HepG2 (cell line): ENCODE data around the gene IARS2. TPM values are rescaled to one million over a fixed set of nuclear protein-coding genes. Genes with fewer than 3 reads are reported as not detected.

Source experiments
- ATAC-seq: fragments of 200-7000 bp; cut with Tn5 transposase; 3 replicates; pipeline ENCODE4 v1.9.1; 2020; ENCODE audit warnings: mild to moderate bottlenecking, moderate library complexity
- BruUV-seq: library from RNA; stranded (reverse); fragments of 400-500 nt; replicated peaks from 2 replicates; lab custom pipeline; 2021; lab: Mats Ljungman, UMichigan
- CTCF ChIA-PET: fragments of 300-600 bp; formaldehyde crosslinking; extraction: SDS; loops from one replicate; lab custom pipeline; 2021; ENCODE audit warnings: low total read pairs, inconsistent platforms, low intra/inter-chr PET ratio; lab: Yijun Ruan, JAX
- POLR2A ChIA-PET: fragments of 350-600 bp; sonication (Branson Sonifier 250); formaldehyde crosslinking; loops from one replicate; lab custom pipeline; 2020; ENCODE audit warnings: antibody characterized with exemption, inconsistent platforms; lab: Yijun Ruan, JAX
- DNase-seq: peaks from one replicate; pipeline ENCODE4 v3.0.0-alpha.2; 2015; ENCODE audit warnings: low spot score
- FAIRE-seq: peaks from 3 replicates; lab custom pipeline; 2011; peaks lifted over from hg19 to GRCh38; lab: Jason Lieb, UNC
- H2AFZ ChIP-seq: one replicate; pipeline ENCODE4 v1.6.1; 2011; ENCODE audit warnings: low read length, inconsistent platforms
- H3K27ac ChIP-seq: fragments of 300-600 bp; 3 replicates; pipeline ENCODE4 v1.8.0; 2011; ENCODE audit warnings: mixed run types, mild to moderate bottlenecking, mixed read lengths, low read length, inconsistent platforms; ENCODE audit not compliant: insufficient read depth; ENCODE audit errors: extremely low read length
- H3K27me3 ChIP-seq, 2 experiments: fragments of 200-600 bp in 1 of 2; 2 replicates in 1 of 2; 3 replicates in 1 of 2; pipeline versions ENCODE4 v1.6.0 to v1.8.0; 2011; ENCODE audit warnings: low read length in 2 of 2, mild to moderate bottlenecking in 2 of 2, moderate library complexity in 2 of 2, inconsistent platforms in 1 of 2; ENCODE audit not compliant: insufficient read depth in 2 of 2, control insufficient read depth in 1 of 2
- H3K36me3 ChIP-seq, 2 experiments: fragments of 200-600 bp in 1 of 2; replicated peaks in 1 of 2; 2 replicates in 1 of 2; 3 replicates in 1 of 2; pipeline versions ENCODE4 v1.5.1 to v1.8.0; 2011; ENCODE audit warnings: low read length in 2 of 2, inconsistent platforms in 1 of 2; ENCODE audit not compliant: insufficient read depth in 2 of 2, control insufficient read depth in 1 of 2
- H3K4me1 ChIP-seq: 2 replicates; pipeline ENCODE4 v1.5.1; 2012; ENCODE audit warnings: low read length, inconsistent platforms; ENCODE audit not compliant: insufficient read depth
- H3K4me2 ChIP-seq: 2 replicates; pipeline ENCODE4 v1.6.0; 2011; ENCODE audit warnings: low read depth, low read length, inconsistent platforms
- H3K4me3 ChIP-seq, 3 experiments: fragments of 200-600 bp in 1 of 3; sonication (generic), shearing (Covaris generic) in 1 of 3; replicated peaks in 1 of 3; 2 replicates each; pipeline ENCODE4 v1.5.1; 2011 to 2016; ENCODE audit warnings: low read length in 3 of 3, inconsistent platforms in 2 of 3, low read depth in 2 of 3, mild to moderate bottlenecking in 2 of 3, control low read depth in 1 of 3, mixed read lengths in 1 of 3; ENCODE audit not compliant: insufficient read depth in 1 of 3
- H3K79me2 ChIP-seq: one replicate; pipeline ENCODE4 v1.6.1; 2011; ENCODE audit warnings: low read length, inconsistent platforms; ENCODE audit not compliant: insufficient read depth
- H3K9ac ChIP-seq: 2 replicates; pipeline ENCODE4 v1.6.0; 2011; ENCODE audit warnings: mild to moderate bottlenecking, low read depth, low read length, inconsistent platforms; ENCODE audit not compliant: insufficient read depth
- H3K9me3 ChIP-seq: 2 replicates; pipeline ENCODE4 v1.5.1; 2012; ENCODE audit warnings: mild to moderate bottlenecking, low read length
- H4K20me1 ChIP-seq: 2 replicates; pipeline ENCODE4 v1.6.0; 2011; ENCODE audit warnings: inconsistent platforms, mild to moderate bottlenecking, low read length, moderate library complexity; ENCODE audit not compliant: insufficient read depth
- ETV6 ChIP-seq: sonication (generic); formaldehyde crosslinking; conservative IDR thresholded peaks from 2 replicates; pipeline ENCODE4 v1.4.0; 2020; ENCODE audit warnings: missing genetic modification reagents
- FOXJ3 ChIP-seq: sonication (generic); formaldehyde crosslinking; IDR thresholded peaks from 2 replicates; pipeline ENCODE4 v1.4.0; 2020; ENCODE audit warnings: missing genetic modification reagents, mild to moderate bottlenecking, borderline replicate concordance
- HMG20A ChIP-seq: IDR thresholded peaks from 2 replicates; pipeline ENCODE4 v1.6.1; 2016; ENCODE audit warnings: borderline replicate concordance
- RARG ChIP-seq: sonication (generic); formaldehyde crosslinking; IDR thresholded peaks from 2 replicates; pipeline ENCODE4 v1.4.0; 2020; ENCODE audit warnings: low read depth, mild to moderate bottlenecking, missing genetic modification reagents
- SRSF9 ChIP-seq: fragments of 200-400 bp; formaldehyde crosslinking; IDR thresholded peaks from 2 replicates; pipeline ENCODE4 v1.6.1; 2018; ENCODE audit warnings: borderline replicate concordance, mild to moderate bottlenecking, low read depth, low read length; ENCODE audit not compliant: insufficient read depth, poor library complexity, severe bottlenecking
- ZNF331 ChIP-seq: sonication (generic); formaldehyde crosslinking; IDR thresholded peaks from 2 replicates; pipeline ENCODE4 v1.4.0; 2020; ENCODE audit warnings: missing genetic modification reagents
- ZNF432 ChIP-seq: sonication (generic); formaldehyde crosslinking; IDR thresholded peaks from 2 replicates; pipeline ENCODE4 v1.5.0; 2020; ENCODE audit warnings: missing genetic modification reagents, mild to moderate bottlenecking, borderline replicate concordance
- ZNF724P ChIP-seq: sonication (generic); formaldehyde crosslinking; IDR thresholded peaks from 2 replicates; pipeline ENCODE4 v1.8.0; 2022; ENCODE audit warnings: missing genetic modification reagents, borderline replicate concordance
- WGBS: methylation state at CpG from one replicate; pipeline ENCODE4 v1.1.6; 2017; ENCODE audit warnings: low lambda C conversion rate; 5-methylcytosine and 5-hydroxymethylcytosine counted together
- in situ Hi-C: cut with HindIII; loops from 2 replicates; pipeline ENCODE4 v1.10.0; 2017; ENCODE audit warnings: low pct_unique_long_range_greater_than_20kb; ENCODE audit not compliant: extremely low pct_ligation_motif_present
- intact Hi-C: fragments of 100-400 bp; cut with micrococcal nuclease; formaldehyde crosslinking; loops from one replicate; pipeline ENCODE4 v1.10.0; 2022; ENCODE audit not compliant: unreplicated experiment
- polyA plus RNA-seq, 8 experiments: library from polyadenylated mRNA; depleted of rRNA in 3 of 8; stranded (reverse) in 7 of 8; unstranded in 1 of 8; fragments of >200 nt; fragmentation: Illumina TruSeq in 4 of 8; extraction: Trizol in 4 of 8; gene quantifications; 2 replicates each; pipeline versions ENCODE4 v1.2.1 to v1.2.3, GENCODE V29; 2011 to 2016; ENCODE audit warnings: low read depth in 4 of 8, missing spikeins in 1 of 8, mixed read lengths in 1 of 8; ENCODE audit not compliant: insufficient read depth in 1 of 8
- total RNA-seq, 5 experiments: library from RNA; depleted of rRNA; stranded (reverse); fragments of >200 nt; fragmentation: Illumina TruSeq; extraction: Trizol; gene quantifications; 2 replicates each; pipeline ENCODE4 v1.2.3, GENCODE V29; 2016; ENCODE audit warnings: low read depth in 1 of 5
- TF ChIP-seq, protein P1 (sequence below): sonication (generic); formaldehyde crosslinking; IDR thresholded peaks from 2 replicates; pipeline ENCODE4 v1.5.0; 2020; ENCODE audit warnings: mild to moderate bottlenecking, missing genetic modification reagents
- TF ChIP-seq, protein P2 (sequence below): sonication (generic); formaldehyde crosslinking; IDR thresholded peaks from 2 replicates; pipeline ENCODE4 v1.8.0; 2022; ENCODE audit warnings: missing genetic modification reagents, low read depth, mild to moderate bottlenecking, borderline replicate concordance
- TF ChIP-seq, protein P3 (sequence below): conservative IDR thresholded peaks from 2 replicates; pipeline ENCODE4 v1.6.1; 2018; ENCODE audit warnings: missing genetic modification reagents

Gene IARS2
- total and polyA plus RNA-seq, 2 of the 13 experiments (the other 11 are each of a cell fraction or from before 2014, with no cell fraction given), result 28.6 to 122 TPM

DNA sequence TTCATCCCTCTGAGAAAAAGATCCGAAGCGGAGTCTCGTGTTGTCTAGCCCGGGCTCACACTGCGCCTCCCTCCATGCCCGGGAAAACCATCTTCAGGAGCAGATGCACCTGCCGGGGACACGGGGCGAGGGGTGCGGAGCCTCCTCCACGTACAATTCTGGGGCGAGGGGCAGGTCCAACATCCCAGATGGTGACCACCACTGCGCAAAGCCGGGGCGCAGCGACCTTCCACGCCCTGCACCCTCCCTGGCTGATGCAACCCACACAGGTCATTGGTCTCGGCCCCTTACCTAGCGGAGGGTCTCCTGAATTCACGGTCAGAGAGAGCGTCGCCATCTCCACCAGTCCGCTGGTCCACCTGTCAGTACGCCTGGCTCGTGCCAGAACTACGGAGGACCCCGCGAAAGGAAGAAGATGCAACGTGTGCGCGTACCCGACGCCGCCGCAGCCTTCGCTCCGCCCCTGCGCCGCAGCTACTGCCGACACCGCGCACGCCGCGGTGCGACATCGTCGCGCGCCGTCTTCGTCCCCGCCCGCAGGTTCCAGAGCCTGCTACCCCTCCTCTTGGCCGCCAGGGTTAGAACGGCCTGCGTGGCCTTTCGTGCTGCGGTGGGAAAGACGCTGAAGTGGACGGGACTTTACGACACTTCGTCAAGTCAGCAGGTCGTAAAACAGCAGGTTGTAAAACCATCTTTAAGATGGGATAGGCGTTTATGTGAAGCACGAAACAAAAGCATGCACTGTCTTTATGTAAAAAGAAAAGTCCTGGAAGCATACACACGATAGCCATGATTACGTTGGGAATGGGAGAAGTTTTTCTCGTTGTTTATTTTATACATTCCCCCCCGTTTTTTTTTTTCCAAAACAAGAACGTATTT, 47.6 kb upstream of the IARS2 start, which contains the start of gene EPRS1:
Gene EPRS1 (minus strand): TSS at position 454 of the 879 bp plus-strand sequence. CDS start 117 bp downstream, at position 337.
- Histone ChIP-seq H3K27ac (peak within 1 kb of the TSS; percentile 78), H4K20me1 (no peaks in the 10 kb centered on the region; the same call in 1 of the 2 replicates), H3K36me3 (0 out of 5 replicates have a peak, but pooled peaks cover 1 to 6% of the 10 kb centered on the region in 2 experiments), H3K79me2 (peaks cover 39% of the 10 kb centered on the region), H2AFZ (peak within 1 kb of the TSS; percentile 70), H3K4me3 (peak within 1 kb of the TSS; percentile 94 to 96 (median 96)), H3K27me3 (no peaks in the 10 kb centered on the region), H3K9ac (peak within 1 kb of the TSS; percentile 84), H3K4me2 (peak within 1 kb of the TSS; percentile 81), H3K4me1 (peaks cover 22% of the 10 kb centered on the region), H3K9me3 (no peaks in the 10 kb centered on the region)
- in situ Hi-C loops, result loop anchor here (5.0 kb wide), 1 partner anchor 41 kb away; the partner anchor contains the start of gene BPNT1
- peak; percentile 97 for ATAC-seq
- WGBS, result 3% methylated on average over 22 of the region's 71 CpGs
- DNase-seq, result peak; percentile 93
- intact Hi-C loops, result loop anchor here (1.0 kb wide), 1 partner anchor 48 kb away; the partner anchor contains the start of gene IARS2
- TSS peak; percentile 69 for BruUV-seq
- FAIRE-seq, result peak; percentile 98
- CTCF ChIA-PET, result interaction anchor here (0.6 kb wide), 1 partner anchor 13 kb away, joined by 3 read pairs; no protein-coding TSS in a partner anchor
- POLR2A ChIA-PET, result interaction anchor here (0.7 to 1.0 kb wide), 5 partner anchors 17 to 162 kb away, joined by 3 to 9 read pairs (median 3); partner anchors contain the start of genes IARS2 and SLC30A10
- no peak for TF ChIP-seq ZNF432 (CRISPR knock-in tag)
- TF ChIP-seq, protein P1, sequence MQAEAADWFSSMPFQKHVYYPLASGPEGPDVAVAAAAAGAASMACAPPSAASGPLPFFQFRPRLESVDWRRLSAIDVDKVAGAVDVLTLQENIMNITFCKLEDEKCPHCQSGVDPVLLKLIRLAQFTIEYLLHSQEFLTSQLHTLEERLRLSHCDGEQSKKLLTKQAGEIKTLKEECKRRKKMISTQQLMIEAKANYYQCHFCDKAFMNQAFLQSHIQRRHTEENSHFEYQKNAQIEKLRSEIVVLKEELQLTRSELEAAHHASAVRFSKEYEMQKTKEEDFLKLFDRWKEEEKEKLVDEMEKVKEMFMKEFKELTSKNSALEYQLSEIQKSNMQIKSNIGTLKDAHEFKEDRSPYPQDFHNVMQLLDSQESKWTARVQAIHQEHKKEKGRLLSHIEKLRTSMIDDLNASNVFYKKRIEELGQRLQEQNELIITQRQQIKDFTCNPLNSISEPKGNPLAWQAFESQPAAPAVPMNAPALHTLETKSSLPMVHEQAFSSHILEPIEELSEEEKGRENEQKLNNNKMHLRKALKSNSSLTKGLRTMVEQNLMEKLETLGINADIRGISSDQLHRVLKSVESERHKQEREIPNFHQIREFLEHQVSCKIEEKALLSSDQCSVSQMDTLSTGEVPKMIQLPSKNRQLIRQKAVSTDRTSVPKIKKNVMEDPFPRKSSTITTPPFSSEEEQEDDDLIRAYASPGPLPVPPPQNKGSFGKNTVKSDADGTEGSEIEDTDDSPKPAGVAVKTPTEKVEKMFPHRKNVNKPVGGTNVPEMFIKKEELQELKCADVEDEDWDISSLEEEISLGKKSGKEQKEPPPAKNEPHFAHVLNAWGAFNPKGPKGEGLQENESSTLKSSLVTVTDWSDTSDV (CRISPR knock-in tag), result 0 out of 2 replicates have a peak, but pooled peaks have one; percentile 57
- peak; percentile 65; the same call in 1 of the 2 replicates for TF ChIP-seq ZNF724P
- TF ChIP-seq SRSF9, result no peak
- TF ChIP-seq, protein P2, sequence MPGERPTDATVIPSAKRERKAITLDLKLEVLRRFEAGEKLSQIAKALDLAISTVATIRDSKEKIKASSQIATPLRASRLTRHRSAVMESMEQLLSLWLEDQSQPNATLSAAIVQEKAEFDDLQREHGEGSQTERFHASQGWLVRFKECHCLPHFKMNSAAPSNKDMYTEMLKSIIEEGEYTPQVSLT (CRISPR knock-in tag), result no peak
- peak; percentile 90 for TF ChIP-seq ZNF331 (CRISPR knock-in tag)
- no peak for TF ChIP-seq HMG20A (CRISPR knock-in tag)
- TF ChIP-seq RARG (CRISPR knock-in tag), result no peak
- TF ChIP-seq FOXJ3 (CRISPR knock-in tag), result peak; percentile 65
- no peak; the same call in 1 of the 2 replicates for TF ChIP-seq ETV6 (CRISPR knock-in tag)
- TF ChIP-seq, protein P3, sequence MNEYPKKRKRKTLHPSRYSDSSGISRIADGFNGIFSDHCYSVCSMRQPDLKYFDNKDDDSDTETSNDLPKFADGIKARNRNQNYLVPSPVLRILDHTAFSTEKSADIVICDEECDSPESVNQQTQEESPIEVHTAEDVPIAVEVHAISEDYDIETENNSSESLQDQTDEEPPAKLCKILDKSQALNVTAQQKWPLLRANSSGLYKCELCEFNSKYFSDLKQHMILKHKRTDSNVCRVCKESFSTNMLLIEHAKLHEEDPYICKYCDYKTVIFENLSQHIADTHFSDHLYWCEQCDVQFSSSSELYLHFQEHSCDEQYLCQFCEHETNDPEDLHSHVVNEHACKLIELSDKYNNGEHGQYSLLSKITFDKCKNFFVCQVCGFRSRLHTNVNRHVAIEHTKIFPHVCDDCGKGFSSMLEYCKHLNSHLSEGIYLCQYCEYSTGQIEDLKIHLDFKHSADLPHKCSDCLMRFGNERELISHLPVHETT (CRISPR knock-in tag), result peak; percentile 92
